Posterior cingulate gyrus (tissue), 11 donors: ENCODE data around the gene KCNQ5.
A peak's percentile ranks its signal among the peaks of the same experiment; 100 is the strongest.

Experiments used
- DNase-seq, 10 donors: peaks; one replicate each; pipeline versions ENCODE4 v3.0.0 to v3.0.0-alpha.2; 2020 to 2021; ENCODE audit warnings: mixed read lengths in 3 of 10
- intact Hi-C: fragments of 100-400 bp; cut with DNase I; formaldehyde crosslinking; loops from one replicate; pipeline ENCODE4 v1.15.1; 2023

The KCNQ5 gene

DNA sequence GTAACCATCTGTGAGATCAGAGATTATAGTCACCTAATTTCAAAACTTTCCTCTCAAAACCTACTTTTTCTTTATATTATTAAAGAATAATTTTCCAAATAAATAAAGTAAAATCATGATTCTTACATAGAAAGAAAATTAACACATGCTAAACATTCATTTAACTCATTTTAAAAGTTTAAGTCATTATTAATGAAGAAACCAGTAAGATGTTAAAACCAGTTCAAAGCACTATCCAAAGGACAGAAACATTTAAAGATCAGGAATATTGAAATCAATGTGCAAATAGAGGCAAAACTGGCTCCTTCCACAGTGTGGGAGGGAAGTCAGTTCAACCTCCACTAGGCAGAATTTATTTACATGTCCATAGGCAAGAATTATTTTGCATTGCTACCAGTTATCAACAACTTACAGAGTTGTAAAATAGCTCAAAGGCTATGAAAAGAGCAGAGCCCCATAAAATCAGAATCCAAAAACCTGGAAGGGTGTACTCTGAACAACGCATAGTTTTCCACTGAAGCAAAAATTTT lies 456.5 kb downstream of the KCNQ5 start:
- no peak for DNase-seq
- intact Hi-C loops = no loop called here

DNA sequence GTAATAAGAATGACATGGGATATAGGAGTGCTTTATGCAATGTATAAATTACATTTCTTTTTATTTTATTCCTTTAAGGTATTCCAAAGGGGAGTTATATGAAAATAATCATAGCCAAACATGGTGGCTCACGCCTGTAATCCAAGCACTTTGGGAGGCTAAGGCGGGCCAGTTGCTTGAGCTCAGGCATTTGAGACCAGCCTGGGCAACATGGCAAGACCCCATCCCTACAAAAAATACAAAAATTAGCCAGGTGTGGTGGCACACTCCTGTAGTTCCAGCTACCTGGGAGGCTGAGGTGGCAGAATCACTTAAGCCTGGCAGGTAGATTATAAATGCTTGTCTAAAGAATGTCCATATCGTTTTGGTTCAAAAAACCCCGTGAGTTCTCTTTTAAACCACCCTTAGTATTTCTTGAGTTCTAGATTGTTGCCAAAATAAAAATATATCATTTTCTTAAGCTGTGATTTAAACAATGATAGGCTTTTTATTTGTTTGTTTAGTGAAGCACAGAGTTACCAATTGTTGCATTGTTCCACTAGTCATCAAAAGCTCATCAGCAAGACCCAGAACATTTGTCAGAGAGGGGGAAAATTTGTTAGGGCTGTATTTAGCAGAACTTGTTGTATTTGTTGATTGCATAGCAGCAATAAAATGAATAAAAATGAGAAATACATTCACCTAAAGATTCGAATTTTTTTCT lies 457.2 kb downstream of the KCNQ5 start:
- no peak for DNase-seq
- intact Hi-C loops = no loop called here

DNA sequence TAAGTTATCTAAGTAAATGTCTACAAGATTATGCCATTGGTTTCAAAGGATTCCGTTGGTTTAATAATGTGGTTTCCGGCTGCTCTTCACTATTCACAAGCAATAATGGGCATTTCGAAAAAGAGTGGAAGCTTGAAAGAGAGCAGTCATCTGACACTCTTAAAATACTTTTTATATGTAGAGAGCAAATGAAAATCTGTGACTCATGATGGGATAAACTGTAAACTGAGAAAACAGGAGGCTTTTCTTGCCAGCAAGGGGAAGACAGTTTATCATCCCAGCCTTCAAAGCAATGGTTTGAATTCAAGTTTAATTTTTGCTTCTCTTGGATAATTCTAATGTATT lies 457.7 kb downstream of the KCNQ5 start:
- intact Hi-C loops = no loop called here

DNA sequence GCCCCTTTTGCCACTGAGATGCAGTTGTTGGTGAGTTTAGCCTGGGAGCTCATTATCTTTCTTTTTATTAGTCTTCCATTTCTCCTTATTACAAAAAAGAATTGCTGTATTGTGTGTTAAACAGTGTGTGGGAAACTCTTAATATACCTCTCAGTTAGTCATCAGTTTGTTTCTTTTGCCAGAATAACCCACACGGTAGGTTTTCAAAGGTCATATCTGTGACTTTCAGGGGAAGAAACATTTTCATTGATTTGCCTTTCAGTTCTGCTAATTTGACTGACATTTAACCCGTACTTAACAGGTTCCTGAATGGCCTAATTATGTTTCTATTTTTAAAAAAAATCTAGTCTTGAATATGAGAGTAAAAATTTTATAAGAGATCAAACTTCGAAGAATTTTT lies 458.1 kb downstream of the KCNQ5 start:
- intact Hi-C loops = no loop called here
- DNase-seq = no peak

More for the DNA sequence above, 457.7 kb downstream of the KCNQ5 start:
- no peak for DNase-seq

DNA sequence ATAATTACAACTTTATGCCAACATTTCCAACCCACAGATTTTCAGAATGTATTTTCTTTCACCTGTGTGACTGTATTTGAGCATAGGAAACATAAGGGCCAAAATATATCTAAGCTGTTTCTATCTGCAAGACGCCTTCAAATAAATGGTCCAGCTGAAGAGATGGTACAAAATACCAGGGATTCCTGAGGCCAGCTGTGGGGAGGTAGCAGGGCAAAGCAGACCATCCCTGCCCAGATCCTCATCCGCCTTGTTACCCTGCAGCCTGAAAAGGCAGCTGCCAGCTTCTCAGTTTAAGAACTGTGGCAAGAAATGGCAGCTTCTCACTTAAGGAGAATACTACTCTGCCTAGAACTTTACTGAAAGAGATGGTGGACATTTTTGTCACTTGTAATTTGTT lies 460.1 kb downstream of the KCNQ5 start:
- DNase-seq = peak in 1 of 10 donors; percentile 33
- intact Hi-C loops = no loop called here

DNA sequence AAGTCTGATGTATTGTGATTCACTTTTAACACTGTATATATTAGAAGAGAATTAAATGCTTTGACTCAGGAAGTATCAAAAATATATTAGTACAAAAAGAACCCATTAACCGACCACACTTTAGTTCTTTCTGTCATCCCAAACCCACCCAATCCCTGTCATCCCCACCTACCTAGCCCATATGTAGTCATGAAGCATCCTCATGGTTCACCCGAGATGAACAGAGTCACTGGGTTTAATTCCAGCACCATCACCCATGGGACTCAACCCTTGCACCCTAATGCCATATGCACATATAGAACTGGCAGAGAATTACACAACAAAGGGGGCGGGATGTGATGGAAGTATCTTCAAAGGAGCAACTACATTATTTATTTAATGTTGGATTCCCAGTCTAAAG lies 462.0 kb downstream of the KCNQ5 start:
- intact Hi-C loops = no loop called here

DNA sequence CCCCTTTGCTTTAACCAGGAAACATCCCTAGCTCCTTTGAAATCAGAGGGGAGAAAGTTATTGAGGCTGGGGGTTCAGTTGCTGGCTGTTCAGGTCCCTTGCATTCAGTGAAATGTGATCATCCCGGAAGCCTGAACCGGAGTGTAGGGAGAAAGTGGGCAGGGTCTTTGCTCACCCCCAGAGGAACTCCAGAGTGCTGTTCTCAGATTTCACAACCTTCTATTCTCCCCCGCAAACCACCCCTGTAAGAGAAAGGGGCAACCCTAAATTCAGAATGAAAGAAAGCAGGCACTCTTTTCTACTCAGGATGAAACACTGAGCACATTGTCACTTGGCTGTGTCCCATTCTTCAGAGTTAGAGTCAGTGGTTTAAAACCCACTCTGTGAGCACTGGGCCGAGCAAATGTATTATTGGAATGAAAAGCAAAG lies 463.6 kb downstream of the KCNQ5 start:
- intact Hi-C loops = no loop called here
- no peak for DNase-seq

More for the DNA sequence above, 462.0 kb downstream of the KCNQ5 start:
- DNase-seq = no peak

DNA sequence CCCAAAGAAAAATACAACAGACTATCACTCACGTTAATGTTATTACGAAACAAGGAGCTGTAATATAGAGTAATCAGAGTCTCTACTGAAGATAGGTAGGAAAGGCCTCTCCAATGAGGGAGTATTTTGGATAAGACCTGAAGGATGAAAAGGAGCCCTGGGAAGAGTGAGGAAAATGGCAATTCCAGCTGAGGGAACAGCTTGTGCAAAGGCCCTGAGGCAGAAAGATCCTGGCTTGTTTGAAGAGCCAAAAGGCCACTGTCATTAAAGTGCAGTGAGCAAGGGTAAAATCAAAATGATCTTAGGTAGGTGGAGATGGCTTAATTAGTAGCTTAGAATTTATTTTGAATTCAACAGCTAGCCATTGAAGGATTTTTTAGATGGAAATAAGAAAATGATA lies 464.9 kb downstream of the KCNQ5 start:
- intact Hi-C loops = no loop called here
- no peak for DNase-seq

DNA sequence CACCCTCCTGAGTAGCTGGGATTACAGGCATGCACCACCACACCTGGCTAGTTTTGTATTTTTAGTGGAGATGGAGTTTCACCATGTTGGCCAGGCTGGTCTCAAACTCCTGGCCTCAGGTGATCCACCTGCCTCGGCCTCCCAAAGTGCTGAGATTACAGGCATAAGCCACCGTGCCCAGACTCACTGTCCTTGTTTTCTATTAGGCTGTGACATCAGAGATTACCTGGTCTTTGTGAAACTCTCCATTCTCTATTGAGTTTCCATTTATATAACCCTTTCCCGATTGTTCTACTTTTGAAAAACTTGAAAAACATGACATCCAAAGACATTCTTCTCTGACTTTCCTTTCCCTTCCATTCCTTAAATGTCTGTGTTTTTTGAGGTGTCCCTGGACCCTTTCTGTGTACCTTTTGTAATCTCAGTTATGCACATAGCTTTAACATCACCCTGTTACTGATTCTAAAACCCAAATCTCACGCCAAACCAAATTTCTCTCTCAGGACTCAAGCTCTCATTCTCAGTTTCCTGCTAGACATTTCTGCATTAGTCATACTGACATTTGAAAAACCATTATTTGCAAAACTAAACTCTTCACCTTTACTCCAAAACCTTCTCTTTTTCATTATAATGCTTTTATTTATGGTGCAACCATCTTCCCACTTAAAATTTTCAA lies 466.4 kb downstream of the KCNQ5 start:
- intact Hi-C loops = no loop called here
- DNase-seq = no peak

DNA sequence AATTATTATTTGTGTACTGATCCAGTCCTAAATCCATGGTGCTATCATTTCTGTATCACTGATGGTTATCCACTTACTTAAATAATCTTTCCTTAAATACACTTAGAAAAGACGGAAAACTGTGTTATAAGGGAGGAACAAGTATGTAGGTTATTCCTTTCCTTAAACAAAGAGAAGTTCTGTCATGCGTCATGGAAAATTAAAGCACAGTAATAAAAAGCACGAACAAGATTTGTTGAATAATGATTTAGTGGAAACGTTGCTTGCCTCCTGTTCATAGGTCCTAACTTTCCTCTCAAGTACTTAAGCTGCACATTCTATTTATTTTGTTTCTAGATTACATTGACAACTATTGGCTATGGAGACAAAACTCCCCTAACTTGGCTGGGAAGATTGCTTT lies 483.1 kb downstream of the KCNQ5 start:
- intact Hi-C loops = no loop called here
- no peak for DNase-seq

DNA sequence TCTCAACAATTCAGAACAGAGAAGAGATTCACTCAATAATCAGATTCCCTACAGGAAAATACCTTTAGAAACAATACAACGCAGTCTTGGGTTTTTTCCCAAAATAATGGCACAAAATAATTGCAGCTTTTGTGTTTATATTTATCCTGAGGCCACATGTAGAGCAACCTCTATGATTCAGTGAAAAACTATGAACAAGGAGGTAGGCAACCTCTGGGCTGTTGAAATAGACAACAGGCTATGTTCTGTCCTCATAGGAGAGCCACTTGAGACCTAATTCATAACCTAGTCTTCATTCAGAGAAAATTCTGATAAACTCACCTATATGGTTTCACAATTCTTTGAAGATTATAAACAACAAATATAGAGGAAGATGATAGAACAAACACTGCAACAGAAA lies 485.2 kb downstream of the KCNQ5 start:
- no peak for DNase-seq
- intact Hi-C loops = no loop called here

DNA sequence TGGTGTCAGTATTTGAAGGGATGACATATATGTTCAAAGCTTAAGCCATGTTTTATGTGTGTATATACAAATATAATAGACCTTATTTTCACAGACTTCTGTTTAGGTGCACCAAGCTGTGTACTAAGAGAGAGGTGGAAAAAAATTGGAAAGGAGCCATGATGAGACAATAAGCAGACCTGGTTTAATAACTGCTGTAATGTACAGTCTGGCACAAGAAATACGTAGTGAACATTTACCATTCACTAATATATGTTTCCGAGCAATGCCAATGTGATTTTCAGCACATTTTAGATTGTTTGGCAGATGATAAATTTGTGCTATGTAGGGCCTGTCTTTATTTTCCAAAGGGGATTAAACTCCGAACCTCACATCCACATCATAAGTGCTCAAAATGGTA lies 487.1 kb downstream of the KCNQ5 start:
- intact Hi-C loops = no loop called here
- DNase-seq = no peak

DNA sequence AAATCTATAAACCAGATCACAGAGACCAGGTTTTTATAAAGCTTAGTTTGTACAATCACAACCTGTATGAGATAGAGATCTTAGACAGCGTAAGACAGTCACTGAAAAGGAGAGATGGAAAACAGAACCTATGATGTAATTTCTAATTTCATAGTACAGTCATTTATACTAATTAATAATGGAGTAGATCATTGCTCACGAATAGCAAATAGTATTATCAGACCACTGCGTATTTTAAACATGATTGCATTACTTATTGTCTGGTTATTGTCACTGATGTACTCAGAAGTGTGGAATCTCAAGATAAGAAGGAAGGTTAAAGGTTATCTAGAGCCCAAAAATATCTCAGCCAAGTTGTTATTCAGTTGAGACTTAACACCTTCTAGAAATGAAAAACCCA lies 487.8 kb downstream of the KCNQ5 start:
- no peak for DNase-seq
- intact Hi-C loops = no loop called here

DNA sequence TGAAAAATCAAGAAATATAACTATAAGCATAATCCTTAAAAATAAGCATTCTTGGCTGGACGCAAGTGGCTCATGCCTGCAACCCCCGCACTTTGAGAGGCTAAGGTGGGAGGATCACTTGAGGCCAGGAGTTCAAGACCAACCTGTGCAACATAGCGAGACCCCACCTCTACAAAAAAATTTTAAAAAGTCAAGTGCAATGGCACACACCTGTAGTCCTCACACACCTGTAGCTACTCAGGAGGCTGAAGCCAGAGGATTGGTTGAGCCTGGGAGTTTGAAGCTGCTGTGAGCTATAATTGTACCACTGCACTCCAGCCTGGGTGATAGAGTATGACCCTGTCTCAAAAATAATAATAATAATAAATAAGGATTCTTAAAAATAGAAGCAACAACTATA lies 494.5 kb downstream of the KCNQ5 start:
- no peak for DNase-seq
- intact Hi-C loops = no loop called here

DNA sequence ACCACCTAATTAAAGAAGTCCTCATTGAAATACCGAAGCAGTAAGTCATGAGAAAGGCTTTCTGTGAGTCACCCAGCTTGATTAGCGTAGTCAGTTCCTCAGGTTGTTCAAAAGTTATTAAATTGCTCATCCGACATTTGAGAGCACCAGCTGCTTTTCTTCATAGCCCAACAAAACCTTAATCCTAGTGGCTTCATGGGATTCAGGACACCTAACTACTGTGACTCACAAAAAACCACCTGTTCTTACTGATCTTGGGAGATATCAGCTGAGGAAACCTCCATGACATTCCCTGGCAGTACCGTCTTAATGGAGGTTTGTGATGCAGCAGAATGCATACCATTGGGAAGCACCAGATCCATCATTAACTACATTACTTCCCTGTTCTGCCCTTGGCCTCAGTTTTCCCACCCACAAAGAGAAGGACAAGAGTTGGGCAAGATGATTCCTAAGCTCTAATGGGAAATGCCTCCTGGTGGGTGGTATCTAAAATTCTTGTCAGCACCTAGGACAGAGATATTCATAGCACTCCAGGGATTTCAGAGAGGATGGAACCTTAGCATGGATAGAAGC lies 499.6 kb downstream of the KCNQ5 start:
- DNase-seq = no peak
- intact Hi-C loops = no loop called here

DNA sequence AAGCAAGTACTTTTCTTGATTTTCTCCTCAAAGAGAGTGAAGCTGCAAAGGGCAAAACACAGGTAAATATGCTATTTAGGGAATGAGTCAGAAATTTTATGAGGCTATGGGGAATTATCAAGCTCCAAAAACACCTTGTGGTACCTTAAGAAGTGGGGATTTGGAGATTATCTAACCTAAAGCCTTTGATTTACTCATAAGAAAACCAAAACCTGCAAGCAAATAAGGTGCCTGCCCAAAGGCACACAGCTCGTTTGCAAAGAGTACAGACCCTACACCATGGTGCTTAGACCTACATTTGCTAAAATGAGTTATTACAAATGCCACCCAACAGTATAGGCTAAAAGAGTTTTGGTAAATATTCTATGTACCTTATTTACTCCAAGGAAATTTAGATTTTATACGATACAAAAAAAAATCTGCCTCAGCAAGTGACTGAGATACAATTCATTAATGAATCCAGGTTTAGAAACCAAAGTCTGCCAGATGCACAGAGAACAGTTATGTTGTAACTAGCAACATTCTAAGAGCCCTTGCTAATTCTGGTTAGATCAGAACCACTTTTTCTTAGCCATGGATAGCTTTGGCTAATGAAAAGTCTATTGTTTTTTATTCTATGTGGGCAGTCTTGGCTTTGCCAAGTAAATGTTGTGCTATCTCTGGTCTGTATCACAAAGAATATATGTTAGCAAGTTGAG lies 501.9 kb downstream of the KCNQ5 start:
- DNase-seq = no peak
- intact Hi-C loops = no loop called here

DNA sequence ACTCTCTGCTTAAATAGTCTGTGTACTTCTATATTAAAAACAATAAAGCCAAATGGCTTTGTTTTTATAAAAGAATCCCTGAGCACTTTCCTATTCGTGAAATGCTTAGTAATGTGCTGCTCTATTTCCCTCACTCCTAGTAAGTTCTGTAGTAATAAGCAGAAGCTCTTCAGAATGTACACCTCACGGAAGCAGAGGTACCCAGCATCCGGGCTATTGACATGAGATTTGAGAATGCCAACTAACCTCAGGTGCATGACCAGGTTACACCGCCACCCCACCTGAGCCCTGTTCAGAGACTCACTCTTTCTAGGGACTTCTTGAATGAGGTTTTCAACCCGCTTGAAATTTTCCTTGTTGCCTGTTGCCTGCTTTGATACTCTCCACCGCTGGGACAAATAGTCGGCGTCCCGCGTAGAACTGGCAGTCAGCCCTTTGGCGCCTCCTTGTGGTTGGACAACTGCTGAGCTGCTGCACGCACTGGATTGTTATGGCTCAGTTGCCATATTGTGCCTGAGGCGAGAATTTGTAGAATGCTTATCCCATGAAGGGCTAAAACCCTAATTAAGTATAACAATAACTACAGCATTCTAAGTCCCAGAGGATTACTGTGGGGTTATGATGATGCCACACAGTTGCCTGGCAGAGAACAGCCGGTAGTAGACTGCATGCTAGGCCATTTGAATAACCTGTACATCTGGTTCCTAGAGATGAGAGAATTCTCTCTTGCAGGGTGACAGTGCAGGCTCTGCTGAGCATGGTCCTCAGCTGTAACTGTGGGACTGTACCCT lies 508.0 kb downstream of the KCNQ5 start:
- intact Hi-C loops = loop anchor here (2.0 kb wide), 2 partner anchors 513 to 717 kb away; no protein-coding TSS in a partner anchor
- DNase-seq = peak; percentile 48 to 96 (median 86)

DNA sequence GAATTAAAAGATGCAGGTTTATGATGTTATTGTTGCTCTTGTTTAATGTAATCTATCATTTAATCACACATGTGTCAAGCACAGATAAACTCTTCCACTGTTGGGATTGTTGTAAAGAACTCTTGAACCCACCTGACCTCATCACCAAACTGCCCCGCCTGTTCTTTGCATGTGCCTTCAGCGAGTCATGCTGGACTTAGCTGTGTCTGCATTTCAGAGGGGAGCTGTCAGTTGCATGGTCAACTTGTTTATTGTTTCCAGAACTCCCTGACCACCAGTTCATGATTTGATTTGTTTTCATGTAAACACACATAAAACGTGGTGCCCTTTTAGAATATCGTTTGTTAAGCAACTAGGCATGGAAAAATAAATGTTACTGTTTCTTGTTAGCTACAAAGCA lies 509.8 kb downstream of the KCNQ5 start:
- no peak for DNase-seq
- intact Hi-C loops = loop anchor here (2.0 kb wide), 2 partner anchors 515 to 719 kb away; no protein-coding TSS in a partner anchor

DNA sequence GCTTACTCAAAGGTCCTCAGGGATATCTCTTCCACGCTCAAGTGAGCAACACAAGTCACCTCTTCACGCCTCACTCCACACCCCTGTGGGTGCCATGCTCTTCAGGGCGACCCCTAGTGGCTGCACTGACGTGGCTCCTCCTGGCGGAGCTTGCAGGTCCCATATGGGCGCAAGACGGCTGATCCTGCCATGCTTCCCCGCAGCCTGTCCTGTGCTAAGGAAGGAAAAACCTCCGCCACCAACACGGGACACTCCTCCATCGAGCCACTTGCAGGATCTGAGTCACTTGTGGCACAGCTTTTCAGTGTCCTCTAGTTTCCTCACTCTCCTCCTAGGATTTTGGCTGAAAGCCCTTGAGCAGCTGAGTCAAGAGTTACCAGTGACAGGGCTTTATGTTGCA lies 512.7 kb downstream of the KCNQ5 start:
- intact Hi-C loops = no loop called here
- peak in 7 of 10 donors; percentile 37 to 94 (median 74) for DNase-seq

DNA sequence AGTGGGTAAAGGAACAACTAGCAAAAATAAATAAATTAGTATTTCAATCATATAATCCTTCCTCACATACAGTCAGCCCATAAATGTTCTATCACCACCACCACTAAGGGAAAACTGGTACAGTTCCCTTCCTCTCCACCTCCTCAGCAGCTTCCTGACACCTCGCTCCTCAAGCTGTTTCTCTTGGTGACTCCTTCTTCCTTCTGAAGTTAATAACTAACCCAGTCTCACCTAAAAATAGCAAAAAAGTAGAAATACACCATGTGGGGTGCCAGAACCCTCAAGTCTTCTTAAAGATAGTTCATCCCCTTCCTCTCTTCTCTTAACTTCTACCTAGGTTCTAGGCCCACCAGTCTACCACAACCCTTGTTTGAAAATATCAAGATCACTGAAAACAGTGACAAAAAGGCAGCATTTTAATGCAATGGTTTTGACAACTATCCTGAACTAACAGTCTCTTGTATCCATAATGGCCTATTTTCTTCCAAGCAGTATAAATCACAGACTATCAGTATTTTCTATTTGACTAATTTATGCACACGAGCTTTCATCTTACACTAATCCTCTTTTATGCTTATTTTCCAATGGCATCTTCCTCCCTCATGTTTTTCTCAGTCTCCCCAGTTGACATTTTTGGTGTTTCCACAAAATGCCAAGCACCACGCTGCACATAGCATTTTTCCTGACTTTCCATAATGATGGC lies 518.0 kb downstream of the KCNQ5 start:
- no peak for DNase-seq
- intact Hi-C loops = no loop called here
